VCaP (cell line): ENCODE measurements around the gene LAMB4.

ENCODE experiments used
- H3K27ac ChIP-seq: fragments of 450-650 bp; 2 replicates; pipeline ENCODE4 v1.5.1; 2017
- CTCF ChIP-seq: fragments of 450-650 bp; conservative IDR thresholded peaks from 2 replicates; pipeline ENCODE4 v1.5.1; 2017; ENCODE audit warnings: mild to moderate bottlenecking, moderate library complexity

LAMB4 gene

GRCh38 chr7:108149908-108150307 lies 19.7 kb upstream of the LAMB4 start:
- no peak for TF ChIP-seq CTCF
- H3K27ac ChIP-seq: no peak overlapping the region

GRCh38 chr7:108149119-108149518 lies 19.0 kb upstream of the LAMB4 start:
- no peak for TF ChIP-seq CTCF
- H3K27ac ChIP-seq: no peak overlapping the region

GRCh38 chr7:108147031-108147563 lies 16.9 kb upstream of the LAMB4 start:
- no peak for TF ChIP-seq CTCF
- no peak overlapping the region; the same call in 1 of the 2 replicates for H3K27ac ChIP-seq

- peak overlapping the region; percentile 56 for H3K27ac ChIP-seq
- peak; percentile 99 for TF ChIP-seq CTCF
These were observed 16.1 kb upstream of the LAMB4 start for GRCh38 chr7:108146070-108146842.

- TF ChIP-seq CTCF: no peak
- H3K27ac ChIP-seq: peak overlapping the region; percentile 56; the same call in 1 of the 2 replicates
These were observed 15.2 kb upstream of the LAMB4 start for GRCh38 chr7:108145401-108145800.

- no peak overlapping the region for H3K27ac ChIP-seq
- no peak for TF ChIP-seq CTCF
These were observed 14.8 kb upstream of the LAMB4 start for GRCh38 chr7:108144931-108145330.

- no peak for TF ChIP-seq CTCF
- no peak overlapping the region for H3K27ac ChIP-seq
These were observed 13.7 kb upstream of the LAMB4 start for GRCh38 chr7:108143658-108144420.
